ENCODE results near the gene ADO.
"Not testable (repeated sequence)": the region's sequence is repeated elsewhere in the genome, so short reads cannot be mapped to it uniquely, and the experiment has no call there.

ADO gene

DNA sequence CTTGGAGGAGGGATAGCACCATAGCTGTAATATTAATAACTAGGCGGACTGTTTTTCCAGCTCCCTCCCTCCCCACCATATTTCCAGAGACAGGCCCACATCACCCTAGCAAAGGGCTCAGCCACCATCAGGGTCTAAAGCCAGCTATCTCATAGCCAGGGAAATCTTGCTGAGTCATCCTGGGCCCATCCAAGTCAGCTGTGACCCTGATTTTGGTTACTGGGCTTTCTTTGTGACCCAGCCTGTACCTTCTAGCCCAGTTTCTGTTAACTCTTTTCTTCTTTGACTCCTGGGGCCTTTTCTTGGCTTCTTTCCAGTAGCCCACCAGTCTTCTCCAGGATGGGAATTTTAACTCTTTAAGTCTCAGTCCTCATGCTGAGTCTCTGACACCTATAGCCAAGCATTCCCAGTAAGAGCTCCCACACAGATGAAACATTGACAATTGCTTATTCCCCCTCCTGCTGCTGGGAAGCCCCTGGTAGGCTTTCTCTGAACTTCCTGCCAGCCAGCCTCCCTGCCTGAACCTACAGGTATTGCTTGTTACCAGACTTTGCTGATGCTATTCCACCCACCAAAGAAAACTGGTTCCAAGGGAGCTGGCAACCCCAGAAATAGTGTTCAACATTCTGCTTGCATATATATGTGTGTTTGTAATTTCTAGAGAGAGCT lies 34.8 kb upstream of the ADO start:
- Histone ChIP-seq H3K9me3 (ENCODE audit: control insufficient read depth in 1 of 2, low read length in 2 of 2) (no peaks in the 10 kb centered on the region), H3K27ac (ENCODE audit: low read depth, low read length) (no peak overlapping the region), H3K27me3 (ENCODE audit: control insufficient read depth in 1 of 2, insufficient read depth in 2 of 2, low read length in 2 of 2) (no peaks in the 10 kb centered on the region), H3K36me3 (ENCODE audit: control insufficient read depth in 1 of 2, insufficient read depth in 2 of 2, low read length in 2 of 2) (no peaks in the 10 kb centered on the region), H3K9ac (ENCODE audit: low read depth in 1 of 2, low read length in 2 of 2) (no peak overlapping the region), H3K4me3 (ENCODE audit: low read depth in 1 of 2, low read length in 2 of 2) (no peak overlapping the region), H3K4me1 (ENCODE audit: control insufficient read depth in 1 of 2, insufficient read depth in 2 of 2, low read length in 2 of 2) (peaks cover 0 to 8% of the 10 kb centered on the region in 2 donors)

DNA sequence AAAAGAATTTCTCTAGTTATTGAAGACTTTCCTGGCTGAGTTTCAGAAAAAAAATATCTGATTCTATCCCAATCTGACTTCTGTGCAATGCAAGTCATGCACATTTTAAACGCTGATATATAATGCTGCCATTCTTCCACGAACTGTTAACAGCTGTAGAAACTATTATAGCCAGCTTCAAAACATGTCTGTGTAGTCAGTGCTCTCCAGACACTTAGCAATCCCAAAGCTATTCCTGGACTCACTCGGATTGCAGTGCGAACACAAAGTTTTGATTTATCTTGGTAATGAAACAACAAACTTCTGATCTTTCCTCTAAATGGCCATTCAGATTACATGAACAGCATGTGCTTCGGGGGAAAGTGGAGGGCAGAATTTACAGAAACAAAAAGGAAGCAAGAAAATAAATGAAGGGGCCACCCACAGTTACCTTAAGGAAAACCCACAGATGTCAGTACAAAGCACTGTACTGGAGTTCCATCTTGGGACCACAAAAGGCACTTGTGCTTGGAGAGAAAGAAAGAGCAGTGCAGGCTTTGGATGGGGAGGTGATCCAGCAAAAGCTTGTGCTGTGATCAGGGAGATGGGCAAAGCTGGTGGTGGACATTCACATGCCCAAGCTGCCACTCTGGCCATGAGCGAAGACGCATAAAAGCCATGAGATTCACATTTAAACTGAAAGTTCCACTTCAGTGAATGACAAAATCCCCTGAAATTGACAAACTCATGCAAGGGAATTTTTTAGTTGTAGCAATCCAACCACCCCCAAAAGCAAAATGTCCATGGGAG lies 32.1 kb upstream of the ADO start:
- Histone ChIP-seq H3K27ac (ENCODE audit: low read depth, low read length) (no peak overlapping the region), H3K9ac (ENCODE audit: low read depth in 1 of 2, low read length in 2 of 2) (no peak overlapping the region), H3K4me1 (ENCODE audit: control insufficient read depth in 1 of 2, insufficient read depth in 2 of 2, low read length in 2 of 2) (no peaks in the 10 kb centered on the region), H3K27me3 (ENCODE audit: control insufficient read depth in 1 of 2, insufficient read depth in 2 of 2, low read length in 2 of 2) (no peaks in the 10 kb centered on the region), H3K36me3 (ENCODE audit: control insufficient read depth in 1 of 2, insufficient read depth in 2 of 2, low read length in 2 of 2) (no peaks in the 10 kb centered on the region), H3K4me3 (ENCODE audit: low read depth in 1 of 2, low read length in 2 of 2) (no peak overlapping the region), H3K9me3 (ENCODE audit: control insufficient read depth in 1 of 2, low read length in 2 of 2) (no peaks in the 10 kb centered on the region)

DNA sequence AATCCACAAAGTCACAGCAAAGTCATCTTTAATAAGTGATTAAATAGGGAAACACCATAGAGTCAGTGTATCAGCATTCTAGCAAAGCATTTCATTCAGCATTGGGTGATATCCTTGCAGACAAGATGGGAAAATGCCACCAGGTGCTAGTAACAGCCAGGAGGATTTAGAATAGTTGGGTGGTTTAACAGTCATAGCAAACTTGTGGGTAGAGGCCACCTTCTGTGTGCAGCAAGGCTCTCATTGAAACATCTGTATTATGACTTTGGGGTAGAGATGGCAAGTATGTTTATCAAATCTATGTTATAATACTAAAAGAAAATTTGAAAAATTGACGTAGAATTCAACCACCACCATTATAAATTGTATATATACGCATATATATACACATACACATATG lies 26.4 kb upstream of the ADO start:
- Histone ChIP-seq H3K9me3 (ENCODE audit: control insufficient read depth in 1 of 2, low read length in 2 of 2) (no peaks in the 10 kb centered on the region), H3K27me3 (ENCODE audit: control insufficient read depth in 1 of 2, insufficient read depth in 2 of 2, low read length in 2 of 2) (no peaks in the 10 kb centered on the region), H3K36me3 (ENCODE audit: control insufficient read depth in 1 of 2, insufficient read depth in 2 of 2, low read length in 2 of 2) (no peaks in the 10 kb centered on the region), H3K27ac (ENCODE audit: low read depth, low read length) (no peak overlapping the region), H3K9ac (ENCODE audit: low read depth in 1 of 2, low read length in 2 of 2) (no peak overlapping the region), H3K4me3 (ENCODE audit: low read depth in 1 of 2, low read length in 2 of 2) (no peak overlapping the region), H3K4me1 (ENCODE audit: control insufficient read depth in 1 of 2, insufficient read depth in 2 of 2, low read length in 2 of 2) (no peaks in the 10 kb centered on the region)

DNA sequence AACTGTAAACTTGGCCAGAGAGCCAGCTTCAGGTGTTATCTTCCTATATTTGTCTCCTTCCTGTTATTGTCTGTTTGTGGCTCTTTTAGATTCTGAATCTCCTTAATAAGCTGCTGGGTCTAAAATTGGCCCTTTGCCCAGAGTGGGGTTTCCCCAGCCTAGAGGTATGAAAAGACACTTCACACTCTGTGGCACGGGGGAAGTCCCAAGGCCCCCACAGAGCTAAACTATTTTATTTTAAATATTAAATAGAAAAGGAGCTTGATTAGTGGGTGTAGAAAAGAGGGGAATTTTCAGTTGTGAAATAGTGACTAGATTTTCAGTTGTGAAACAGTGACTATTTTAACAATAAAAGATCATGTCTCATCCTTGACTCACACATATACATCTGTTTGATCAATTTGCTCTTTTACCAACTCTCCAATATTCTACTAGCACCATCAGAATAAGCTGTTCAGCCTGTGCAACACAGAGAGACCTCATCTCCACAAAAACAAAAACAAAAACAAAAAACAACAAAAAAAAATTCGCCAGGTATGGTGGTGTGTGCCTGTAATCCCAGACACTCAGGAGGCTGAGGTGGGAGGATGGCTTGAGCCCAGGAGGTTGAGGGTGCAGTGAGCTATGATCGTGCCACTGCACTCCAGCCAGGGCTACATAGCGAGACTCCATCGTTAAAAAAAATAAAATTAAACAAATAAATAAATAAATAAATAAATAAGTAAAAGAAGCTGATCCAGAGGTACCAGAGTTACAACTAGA lies 24.9 kb upstream of the ADO start:
- H3K36me3 ChIP-seq (ENCODE audit: control insufficient read depth in 1 of 2, insufficient read depth in 2 of 2, low read length in 2 of 2), result no peaks in the 10 kb centered on the region
- no peak overlapping the region for H3K4me3 ChIP-seq (ENCODE audit: low read depth in 1 of 2, low read length in 2 of 2)
- H3K4me1 ChIP-seq (ENCODE audit: control insufficient read depth in 1 of 2, insufficient read depth in 2 of 2, low read length in 2 of 2), result no peaks in the 10 kb centered on the region
- no peaks in the 10 kb centered on the region for H3K27me3 ChIP-seq (ENCODE audit: control insufficient read depth in 1 of 2, insufficient read depth in 2 of 2, low read length in 2 of 2)
- H3K27ac ChIP-seq (ENCODE audit: low read depth, low read length), result no peak overlapping the region
- no peaks in the 10 kb centered on the region for H3K9me3 ChIP-seq (ENCODE audit: control insufficient read depth in 1 of 2, low read length in 2 of 2)
- H3K9ac ChIP-seq (ENCODE audit: low read depth in 1 of 2, low read length in 2 of 2), result no peak overlapping the region

DNA sequence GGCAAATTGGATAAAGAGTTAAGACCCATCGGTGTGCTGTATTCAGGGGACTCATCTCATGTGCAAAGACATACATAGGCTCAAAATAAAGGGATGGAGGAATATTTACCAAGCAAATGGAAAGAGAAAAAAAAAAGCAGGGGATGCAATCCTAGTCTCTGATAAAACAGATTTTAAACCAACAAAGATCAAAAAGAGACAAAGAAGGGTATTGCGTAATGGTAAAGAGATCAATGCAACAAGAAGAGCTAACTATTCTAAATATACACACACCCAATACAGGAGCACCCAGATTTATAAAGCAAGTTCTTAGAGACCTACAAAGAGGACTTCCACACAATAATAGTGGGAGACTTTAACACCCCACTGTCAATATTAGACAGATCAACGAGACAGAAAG lies 20.0 kb upstream of the ADO start:
- not testable (repeated sequence) for H3K27me3 ChIP-seq (ENCODE audit: control insufficient read depth in 1 of 2, insufficient read depth in 2 of 2, low read length in 2 of 2); H3K4me3 ChIP-seq (ENCODE audit: low read depth in 1 of 2, low read length in 2 of 2); H3K4me1 ChIP-seq (ENCODE audit: control insufficient read depth in 1 of 2, insufficient read depth in 2 of 2, low read length in 2 of 2); H3K9ac ChIP-seq (ENCODE audit: low read depth in 1 of 2, low read length in 2 of 2); H3K27ac ChIP-seq (ENCODE audit: low read depth, low read length); H3K9me3 ChIP-seq (ENCODE audit: control insufficient read depth in 1 of 2, low read length in 2 of 2); H3K36me3 ChIP-seq (ENCODE audit: control insufficient read depth in 1 of 2, insufficient read depth in 2 of 2, low read length in 2 of 2)

DNA sequence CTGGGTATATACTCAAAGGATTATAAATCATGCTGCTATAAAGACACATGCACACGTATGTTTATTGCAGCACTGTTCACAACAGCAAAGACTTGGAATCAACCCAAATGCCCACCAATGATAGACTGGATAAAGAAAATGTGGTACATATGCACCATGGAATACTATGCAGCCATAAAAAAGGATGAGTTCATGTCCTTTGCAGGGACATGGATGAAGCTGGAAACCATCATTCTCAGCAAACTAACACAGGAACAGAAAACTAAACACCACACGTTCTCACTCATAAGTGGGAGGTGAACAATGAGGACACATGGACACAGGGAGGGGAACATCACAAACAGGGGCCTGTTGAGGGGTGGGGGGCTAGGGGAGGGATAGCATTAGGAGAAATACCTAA lies 16.2 kb upstream of the ADO start:
- not testable (repeated sequence) for H3K9ac ChIP-seq (ENCODE audit: low read depth in 1 of 2, low read length in 2 of 2); H3K4me1 ChIP-seq (ENCODE audit: control insufficient read depth in 1 of 2, insufficient read depth in 2 of 2, low read length in 2 of 2); H3K36me3 ChIP-seq (ENCODE audit: control insufficient read depth in 1 of 2, insufficient read depth in 2 of 2, low read length in 2 of 2); H3K4me3 ChIP-seq (ENCODE audit: low read depth in 1 of 2, low read length in 2 of 2); H3K9me3 ChIP-seq (ENCODE audit: control insufficient read depth in 1 of 2, low read length in 2 of 2); H3K27ac ChIP-seq (ENCODE audit: low read depth, low read length); H3K27me3 ChIP-seq (ENCODE audit: control insufficient read depth in 1 of 2, insufficient read depth in 2 of 2, low read length in 2 of 2)

DNA sequence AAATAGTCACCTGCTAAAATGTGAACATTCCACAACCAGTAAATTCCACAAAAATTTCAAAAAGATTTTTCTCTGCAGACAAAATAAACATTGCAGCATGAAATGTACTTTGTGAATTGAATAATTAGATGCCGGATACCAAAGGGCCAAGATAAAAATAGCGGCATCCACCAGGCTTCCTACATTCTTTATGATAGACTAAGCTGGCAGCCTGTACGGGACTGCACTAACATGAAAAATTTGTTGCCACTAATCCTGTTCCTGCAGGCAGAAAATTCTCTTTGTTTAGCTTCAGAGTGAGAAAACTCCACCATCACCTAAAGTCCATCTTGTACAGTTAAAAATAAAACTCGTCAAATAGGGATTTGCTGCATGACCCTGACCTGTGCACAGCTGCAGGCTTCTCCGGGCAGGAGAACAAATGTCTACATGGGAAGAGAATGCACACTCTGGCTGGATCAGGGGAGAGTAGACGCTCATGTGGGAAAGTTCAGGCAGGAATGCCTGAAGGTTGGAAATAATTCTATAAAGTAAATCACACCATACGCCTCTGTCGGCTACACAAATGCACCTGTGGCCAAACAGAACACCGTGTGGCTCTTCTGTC lies 15.6 kb upstream of the ADO start:
- Histone ChIP-seq H3K36me3 (ENCODE audit: control insufficient read depth in 1 of 2, insufficient read depth in 2 of 2, low read length in 2 of 2) (no peaks in the 10 kb centered on the region), H3K27ac (ENCODE audit: low read depth, low read length) (no peak overlapping the region), H3K4me1 (ENCODE audit: control insufficient read depth in 1 of 2, insufficient read depth in 2 of 2, low read length in 2 of 2) (no peaks in the 10 kb centered on the region), H3K27me3 (ENCODE audit: control insufficient read depth in 1 of 2, insufficient read depth in 2 of 2, low read length in 2 of 2) (peaks cover 0 to 5% of the 10 kb centered on the region in 2 donors), H3K4me3 (ENCODE audit: low read depth in 1 of 2, low read length in 2 of 2) (no peak overlapping the region), H3K9ac (ENCODE audit: low read depth in 1 of 2, low read length in 2 of 2) (no peak overlapping the region), H3K9me3 (ENCODE audit: control insufficient read depth in 1 of 2, low read length in 2 of 2) (no peaks in the 10 kb centered on the region)

DNA sequence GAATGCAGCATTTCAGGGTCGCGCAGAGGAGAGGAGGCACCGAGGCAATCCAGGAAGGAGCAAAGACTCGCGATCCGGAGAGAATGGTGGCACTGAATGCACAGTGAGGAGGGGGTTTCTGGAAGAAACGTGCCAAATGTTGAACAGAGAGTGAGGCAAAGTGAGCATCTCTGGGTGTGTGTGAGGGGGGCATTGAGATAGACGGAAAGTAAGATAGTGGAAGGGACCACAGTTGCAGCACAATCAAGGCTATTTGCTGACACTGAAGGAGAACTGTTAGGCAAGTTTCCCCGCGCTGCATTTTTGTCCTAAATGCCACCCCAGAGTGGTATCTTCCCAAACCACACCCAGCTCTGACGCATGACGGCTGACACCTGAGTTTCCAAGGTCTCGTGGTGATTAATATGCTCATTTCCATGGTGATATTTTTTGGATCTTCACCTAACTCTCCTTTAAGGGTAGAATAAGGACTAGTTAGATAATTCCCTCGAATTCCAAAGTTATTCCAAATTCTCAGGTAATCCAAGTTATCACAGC lies 14.4 kb upstream of the ADO start:
- no peak overlapping the region for H3K27ac ChIP-seq (ENCODE audit: low read depth, low read length)
- no peaks in the 10 kb centered on the region for H3K36me3 ChIP-seq (ENCODE audit: control insufficient read depth in 1 of 2, insufficient read depth in 2 of 2, low read length in 2 of 2)
- no peaks in the 10 kb centered on the region for H3K4me1 ChIP-seq (ENCODE audit: control insufficient read depth in 1 of 2, insufficient read depth in 2 of 2, low read length in 2 of 2)
- no peaks in the 10 kb centered on the region for H3K9me3 ChIP-seq (ENCODE audit: control insufficient read depth in 1 of 2, low read length in 2 of 2)
- H3K9ac ChIP-seq (ENCODE audit: low read depth in 1 of 2, low read length in 2 of 2), result no peak overlapping the region
- H3K27me3 ChIP-seq (ENCODE audit: control insufficient read depth in 1 of 2, insufficient read depth in 2 of 2, low read length in 2 of 2), result peaks cover 0 to 5% of the 10 kb centered on the region in 2 donors
- no peak overlapping the region for H3K4me3 ChIP-seq (ENCODE audit: low read depth in 1 of 2, low read length in 2 of 2)

DNA sequence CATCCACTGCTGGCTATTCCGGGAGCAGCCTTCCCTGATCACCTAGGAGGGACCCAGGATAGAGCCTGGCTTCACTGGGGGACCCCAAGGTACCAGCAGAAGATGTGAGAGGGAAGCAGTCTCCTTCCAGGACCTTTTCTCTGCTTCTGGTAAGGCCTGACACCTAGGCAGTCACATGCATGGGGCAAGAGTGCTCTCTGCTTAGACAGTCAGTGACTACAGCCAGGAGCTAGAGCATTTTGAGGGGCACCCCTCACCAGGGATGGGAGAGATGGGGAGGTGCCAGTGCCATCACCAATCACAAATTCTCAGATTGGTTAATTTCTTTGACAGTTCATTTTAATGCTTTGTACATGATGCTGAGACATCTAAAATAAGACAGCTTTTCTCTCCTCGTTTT lies 13.9 kb upstream of the ADO start:
- Histone ChIP-seq H3K27me3 (ENCODE audit: control insufficient read depth in 1 of 2, insufficient read depth in 2 of 2, low read length in 2 of 2) (peaks cover 0 to 5% of the 10 kb centered on the region in 2 donors), H3K9ac (ENCODE audit: low read depth in 1 of 2, low read length in 2 of 2) (no peak overlapping the region), H3K4me3 (ENCODE audit: low read depth in 1 of 2, low read length in 2 of 2) (no peak overlapping the region), H3K9me3 (ENCODE audit: control insufficient read depth in 1 of 2, low read length in 2 of 2) (no peaks in the 10 kb centered on the region), H3K36me3 (ENCODE audit: control insufficient read depth in 1 of 2, insufficient read depth in 2 of 2, low read length in 2 of 2) (no peaks in the 10 kb centered on the region), H3K4me1 (ENCODE audit: control insufficient read depth in 1 of 2, insufficient read depth in 2 of 2, low read length in 2 of 2) (no peaks in the 10 kb centered on the region), H3K27ac (ENCODE audit: low read depth, low read length) (no peak overlapping the region)

DNA sequence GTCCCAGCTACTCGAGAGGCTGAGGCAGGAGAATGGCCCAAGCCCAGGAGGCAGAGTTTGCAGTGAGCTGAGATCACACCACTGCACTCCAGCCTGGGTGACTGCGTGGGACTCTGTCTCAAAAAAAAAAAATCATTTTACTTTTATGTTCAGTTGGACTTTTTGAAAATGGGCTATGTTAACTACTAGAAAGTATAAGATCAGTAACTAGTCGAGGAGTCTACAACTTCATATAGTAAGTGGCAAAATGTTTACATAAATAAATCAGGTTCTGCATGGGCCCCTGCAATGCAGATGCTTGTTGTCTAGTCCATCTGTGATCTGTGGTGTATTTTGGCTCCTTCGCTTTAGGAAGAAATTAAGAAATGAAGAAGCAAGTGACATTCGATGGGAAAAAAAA lies 12.3 kb upstream of the ADO start:
- Histone ChIP-seq H3K36me3 (ENCODE audit: control insufficient read depth in 1 of 2, insufficient read depth in 2 of 2, low read length in 2 of 2) (no peaks in the 10 kb centered on the region), H3K9ac (ENCODE audit: low read depth in 1 of 2, low read length in 2 of 2) (no peak overlapping the region), H3K27me3 (ENCODE audit: control insufficient read depth in 1 of 2, insufficient read depth in 2 of 2, low read length in 2 of 2) (peaks cover 0 to 5% of the 10 kb centered on the region in 2 donors), H3K4me3 (ENCODE audit: low read depth in 1 of 2, low read length in 2 of 2) (no peak overlapping the region), H3K9me3 (ENCODE audit: control insufficient read depth in 1 of 2, low read length in 2 of 2) (no peaks in the 10 kb centered on the region), H3K4me1 (ENCODE audit: control insufficient read depth in 1 of 2, insufficient read depth in 2 of 2, low read length in 2 of 2) (no peaks in the 10 kb centered on the region), H3K27ac (ENCODE audit: low read depth, low read length) (no peak overlapping the region)

Measured in duodenal mucosa (tissue), 2 donors.